Neural crest cell (in vitro differentiated cells): ENCODE results near the gene DCDC2C. TPM values are rescaled to one million over a fixed set of nuclear protein-coding genes. Genes with fewer than 3 reads are reported as not detected.

Experiments
- DNase-seq: peaks from one replicate; pipeline ENCODE4 v3.0.0; 2021; ENCODE audit warnings: low read depth, mixed read lengths, low spot score
- H3K27ac Mint-ChIP-seq: one replicate; pipeline ENCODE4 v1.8.0; 2021; ENCODE audit warnings: mild to moderate bottlenecking, mixed read lengths; ENCODE audit not compliant: unreplicated experiment
- H3K27me3 Mint-ChIP-seq: 2 replicates; pipeline ENCODE4 v1.8.0; 2021; ENCODE audit warnings: low read depth, mild to moderate bottlenecking, mixed read lengths
- H3K36me3 Mint-ChIP-seq: 2 replicates; pipeline ENCODE4 v1.8.0; 2021; ENCODE audit warnings: low read depth, mild to moderate bottlenecking, mixed read lengths
- H3K4me1 Mint-ChIP-seq: 2 replicates; pipeline ENCODE4 v1.8.0; 2021; ENCODE audit warnings: mixed read lengths
- H3K4me3 Mint-ChIP-seq: one replicate; pipeline ENCODE4 v1.8.0; 2021; ENCODE audit warnings: mild to moderate bottlenecking, mixed read lengths
- H3K9me3 Mint-ChIP-seq: 2 replicates; pipeline ENCODE4 v1.8.0; 2021; ENCODE audit warnings: mixed read lengths
- CTCF ChIP-seq: fragments of 200-600 bp; sonication (generic); conservative IDR thresholded peaks from 2 replicates; pipeline ENCODE4 v1.5.0; 2021; ENCODE audit warnings: antibody characterized with exemption, mild to moderate bottlenecking
- total RNA-seq: library from RNA; stranded (reverse); gene quantifications from 2 replicates; pipeline ENCODE4 v1.2.1, GENCODE V29; 2021

The DCDC2C gene
- total RNA-seq, 1 donor from 2014 or later, result not detected

DNA sequence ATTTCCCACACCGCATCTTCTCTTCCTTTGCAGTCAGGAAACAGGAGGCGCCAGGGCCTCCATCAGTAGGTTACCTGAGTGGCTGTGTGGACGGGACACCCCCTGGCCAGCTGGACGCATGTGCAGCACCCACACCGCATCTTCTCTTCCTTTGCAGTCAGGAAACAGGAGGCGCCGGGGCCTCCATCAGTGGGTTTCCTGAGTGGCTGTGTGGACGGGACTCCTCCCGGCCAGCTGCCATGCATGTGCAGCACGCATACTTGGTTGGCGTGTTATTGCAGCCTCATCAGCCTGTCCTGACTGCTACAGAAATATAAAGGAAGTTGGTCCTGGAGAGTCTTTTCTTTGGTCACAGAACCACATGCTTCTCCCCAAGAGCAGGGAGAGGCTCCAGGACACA is 74.6 kb downstream of the DCDC2C start:
- no peaks in the 10 kb centered on the region for H3K9me3 Mint-ChIP-seq
- H3K27me3 Mint-ChIP-seq, result no peaks in the 10 kb centered on the region
- H3K4me1 Mint-ChIP-seq, result peaks cover 7% of the 10 kb centered on the region
- no peak overlapping the region for H3K27ac Mint-ChIP-seq
- H3K4me3 Mint-ChIP-seq, result no peak overlapping the region
- H3K36me3 Mint-ChIP-seq, result no peaks in the 10 kb centered on the region
- DNase-seq, result no peak
- TF ChIP-seq CTCF, result no peak

DNA sequence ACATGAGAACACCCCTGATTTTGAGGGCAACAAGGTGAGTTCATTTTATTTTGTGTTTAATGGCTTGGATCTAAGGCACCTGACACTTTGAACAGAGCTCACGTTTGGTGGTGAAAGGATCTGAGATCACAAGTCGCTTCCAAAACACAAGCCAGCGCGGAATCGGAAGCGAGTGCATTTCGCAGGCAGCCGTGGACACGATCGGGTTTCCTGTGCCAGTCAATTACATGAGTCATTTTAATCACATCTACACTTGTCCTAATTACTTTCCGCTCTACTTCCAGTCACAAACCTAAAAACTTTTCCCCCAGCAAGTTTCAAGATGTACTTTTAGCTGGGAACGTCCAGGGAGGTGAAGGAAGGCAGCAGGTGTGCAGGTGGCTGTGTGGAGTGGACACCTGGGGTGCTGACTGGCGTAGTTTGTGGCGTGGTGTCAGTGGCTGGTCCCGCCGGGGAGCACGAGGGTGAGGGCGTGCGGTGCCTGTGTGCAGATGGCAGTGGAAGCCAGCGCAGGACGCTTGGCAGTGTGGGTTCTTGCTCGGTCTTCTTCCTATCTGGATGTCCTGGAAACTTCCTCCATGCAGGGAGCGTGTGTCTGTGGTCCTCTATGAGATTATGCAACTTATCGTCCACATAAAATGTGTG is 75.6 kb downstream of the DCDC2C start:
- TF ChIP-seq CTCF, result no peak
- no peak overlapping the region for H3K4me3 Mint-ChIP-seq
- no peak for DNase-seq
- no peaks in the 10 kb centered on the region for H3K27me3 Mint-ChIP-seq
- no peaks in the 10 kb centered on the region for H3K9me3 Mint-ChIP-seq
- peaks cover 7% of the 10 kb centered on the region for H3K4me1 Mint-ChIP-seq
- H3K36me3 Mint-ChIP-seq, result no peaks in the 10 kb centered on the region
- H3K27ac Mint-ChIP-seq, result no peak overlapping the region

DNA sequence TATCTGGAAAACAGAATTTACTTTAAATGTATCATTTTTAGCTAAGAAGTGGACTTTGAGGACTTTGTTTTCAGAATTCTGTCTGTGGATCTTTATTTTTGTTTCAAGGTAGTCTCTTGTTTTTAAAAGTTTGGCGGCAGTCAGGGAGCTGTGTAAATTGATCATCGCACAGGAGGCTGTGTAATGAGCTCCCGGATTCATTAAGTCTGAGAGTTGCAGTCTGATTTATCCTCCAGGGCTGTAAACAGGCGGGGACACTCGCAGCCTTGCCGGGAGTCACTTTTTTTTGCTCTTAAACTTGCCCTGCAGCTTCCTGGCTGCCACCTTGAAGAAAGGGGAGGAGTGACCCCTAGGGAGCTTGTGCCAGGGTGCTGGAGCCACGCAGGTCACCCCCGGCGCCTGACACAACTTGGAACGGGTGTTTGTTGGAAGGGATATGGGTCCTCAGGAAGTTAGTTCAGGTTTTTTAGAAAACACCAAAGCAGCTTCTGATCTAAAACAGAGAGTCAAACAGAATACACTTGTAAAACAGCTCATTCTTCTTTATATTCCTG is 76.2 kb downstream of the DCDC2C start:
- Mint-ChIP-seq H3K27ac (no peak overlapping the region), H3K4me3 (no peak overlapping the region), H3K27me3 (no peaks in the 10 kb centered on the region), H3K9me3 (no peaks in the 10 kb centered on the region), H3K36me3 (no peaks in the 10 kb centered on the region), H3K4me1 (peaks cover 7% of the 10 kb centered on the region)
- no peak for TF ChIP-seq CTCF
- DNase-seq, result no peak

DNA sequence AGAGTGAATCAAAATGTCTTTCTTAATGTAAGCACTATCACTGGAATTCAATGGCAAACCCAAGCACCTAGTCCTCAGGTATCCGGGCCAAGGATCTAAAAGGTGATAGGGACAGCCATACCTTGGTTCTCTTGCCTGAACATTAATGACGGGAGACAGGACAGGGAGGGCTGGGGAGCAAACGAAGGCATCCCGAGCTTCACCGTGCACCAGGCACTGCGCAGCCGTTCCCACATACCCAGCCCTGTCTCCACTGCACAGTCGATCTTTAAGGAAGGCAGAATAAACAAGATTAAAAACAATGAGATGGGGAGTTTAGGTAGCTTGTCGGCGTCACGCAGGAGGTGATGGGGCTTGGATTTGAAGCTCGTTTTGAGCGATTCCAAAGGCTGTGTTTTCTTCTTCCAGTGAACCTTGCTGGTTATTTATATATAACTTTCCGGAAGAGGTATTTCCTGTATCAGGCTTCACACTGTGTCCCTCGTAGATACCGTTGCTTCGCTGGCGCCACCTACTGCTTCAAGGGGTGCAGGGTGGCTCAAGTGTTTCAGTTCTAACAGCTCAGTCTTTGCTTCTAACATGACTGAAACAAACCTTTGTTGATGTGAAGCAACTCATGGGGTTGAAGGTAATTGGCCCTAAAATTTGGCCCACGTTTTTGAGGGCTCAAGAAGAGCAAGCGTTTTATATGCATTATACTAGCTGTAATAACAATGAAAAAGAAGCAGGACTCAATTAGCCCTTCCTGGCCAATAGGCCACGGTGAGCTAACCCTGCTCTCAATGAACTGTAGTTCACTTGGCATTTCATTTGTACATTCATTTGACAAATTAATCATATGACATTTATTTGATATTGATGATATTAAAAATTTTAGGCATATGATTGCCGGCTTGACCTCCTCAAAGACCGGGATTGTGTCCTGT is 77.4 kb downstream of the DCDC2C start:
- TF ChIP-seq CTCF, result peak; percentile 75
- Mint-ChIP-seq H3K9me3 (no peaks in the 10 kb centered on the region), H3K4me3 (no peak overlapping the region), H3K4me1 (peaks cover 7% of the 10 kb centered on the region), H3K36me3 (no peaks in the 10 kb centered on the region), H3K27me3 (no peaks in the 10 kb centered on the region), H3K27ac (no peak overlapping the region)
- DNase-seq, result peak; percentile 55

GRCh38 chr2:3784731-3785130 is 81.4 kb downstream of the DCDC2C start:
- no peak overlapping the region for H3K4me3 Mint-ChIP-seq
- no peak overlapping the region for H3K27ac Mint-ChIP-seq
- DNase-seq, result no peak
- peaks cover 10% of the 10 kb centered on the region for H3K4me1 Mint-ChIP-seq
- no peaks in the 10 kb centered on the region for H3K9me3 Mint-ChIP-seq
- no peak for TF ChIP-seq CTCF
- no peaks in the 10 kb centered on the region for H3K27me3 Mint-ChIP-seq
- H3K36me3 Mint-ChIP-seq, result no peaks in the 10 kb centered on the region
